Endothelial cell (in vitro differentiated cells): ENCODE measurements around the gene IFI27L1. TPM values are rescaled to one million over a fixed set of nuclear protein-coding genes. Genes with fewer than 3 reads are reported as not detected.

Experiments used
- DNase-seq: peaks from one replicate; pipeline ENCODE4 v3.0.0; 2021; ENCODE audit warnings: low spot score
- H3K27ac Mint-ChIP-seq: one replicate; pipeline ENCODE4 v1.8.0; 2021; ENCODE audit warnings: mixed read lengths, inconsistent platforms; ENCODE audit not compliant: unreplicated experiment
- H3K27me3 Mint-ChIP-seq: one replicate; pipeline ENCODE4 v1.8.0; 2021; ENCODE audit warnings: mild to moderate bottlenecking, moderate library complexity, mixed read lengths, inconsistent platforms; ENCODE audit not compliant: unreplicated experiment
- H3K36me3 Mint-ChIP-seq: one replicate; pipeline ENCODE4 v1.8.0; 2021; ENCODE audit warnings: mild to moderate bottlenecking, low read depth, mixed read lengths, inconsistent platforms; ENCODE audit not compliant: unreplicated experiment
- H3K4me1 Mint-ChIP-seq: one replicate; pipeline ENCODE4 v1.8.0; 2021; ENCODE audit warnings: mild to moderate bottlenecking, mixed read lengths, inconsistent platforms; ENCODE audit not compliant: unreplicated experiment
- H3K4me3 Mint-ChIP-seq: one replicate; pipeline ENCODE4 v1.8.0; 2021; ENCODE audit warnings: mild to moderate bottlenecking, mixed read lengths, inconsistent platforms; ENCODE audit not compliant: unreplicated experiment
- H3K9me3 Mint-ChIP-seq: one replicate; pipeline ENCODE4 v1.8.0; 2021; ENCODE audit warnings: mixed read lengths, inconsistent platforms; ENCODE audit not compliant: unreplicated experiment
- CTCF ChIP-seq: fragments of 200-600 bp; sonication (generic); IDR thresholded peaks from one replicate; pipeline ENCODE4 v1.5.0; 2021; ENCODE audit warnings: antibody characterized with exemption; ENCODE audit not compliant: unreplicated experiment
- total RNA-seq: library from RNA; stranded (reverse); fragmentation: NEBNext Ultra II Directional; extraction: Animal tissue kit (Norgen Biotek cat#: 25700); gene quantifications from one replicate; pipeline ENCODE4 v1.2.1, GENCODE V29; 2021; ENCODE audit not compliant: unreplicated experiment

Gene IFI27L1
- total RNA-seq, 1 donor from 2014 or later = 33.5 TPM

- no peak for DNase-seq
- Mint-ChIP-seq H3K27me3 (peaks cover 7% of the 10 kb centered on the region), H3K36me3 (no peaks in the 10 kb centered on the region), H3K4me3 (no peak overlapping the region), H3K4me1 (no peaks in the 10 kb centered on the region), H3K27ac (no peak overlapping the region), H3K9me3 (no peaks in the 10 kb centered on the region)
- no peak for TF ChIP-seq CTCF
These were observed 32.9 kb downstream of the IFI27L1 start for GRCh38 chr14:94113908-94114588.

DNA sequence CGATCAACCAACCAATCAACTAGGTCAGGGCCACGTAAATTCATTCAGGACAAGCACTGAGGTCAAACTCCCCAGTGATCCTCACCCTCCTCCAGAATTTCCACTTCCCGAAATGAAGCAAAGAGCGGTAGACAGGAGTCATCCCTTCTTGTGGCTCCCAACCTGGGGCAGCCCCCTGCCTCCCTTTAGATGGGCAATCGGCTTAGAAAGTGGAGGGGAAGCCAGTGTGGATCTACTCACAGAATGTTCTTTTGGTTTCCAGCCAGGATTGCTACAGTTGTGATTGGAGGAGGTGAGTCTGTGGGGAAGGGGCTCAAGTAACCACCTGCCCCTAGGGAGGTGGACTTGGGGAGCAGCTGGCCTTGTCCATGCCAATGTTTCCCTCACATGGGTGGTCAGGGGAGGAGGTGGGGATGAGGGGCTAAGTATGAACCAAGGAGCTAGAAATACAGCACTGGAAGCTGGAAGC is 33.5 kb downstream of the IFI27L1 start:
- no peak for TF ChIP-seq CTCF
- Mint-ChIP-seq H3K27me3 (peaks cover 7% of the 10 kb centered on the region), H3K4me3 (no peak overlapping the region), H3K36me3 (no peaks in the 10 kb centered on the region), H3K9me3 (no peaks in the 10 kb centered on the region), H3K27ac (no peak overlapping the region), H3K4me1 (no peaks in the 10 kb centered on the region)
- no peak for DNase-seq

DNA sequence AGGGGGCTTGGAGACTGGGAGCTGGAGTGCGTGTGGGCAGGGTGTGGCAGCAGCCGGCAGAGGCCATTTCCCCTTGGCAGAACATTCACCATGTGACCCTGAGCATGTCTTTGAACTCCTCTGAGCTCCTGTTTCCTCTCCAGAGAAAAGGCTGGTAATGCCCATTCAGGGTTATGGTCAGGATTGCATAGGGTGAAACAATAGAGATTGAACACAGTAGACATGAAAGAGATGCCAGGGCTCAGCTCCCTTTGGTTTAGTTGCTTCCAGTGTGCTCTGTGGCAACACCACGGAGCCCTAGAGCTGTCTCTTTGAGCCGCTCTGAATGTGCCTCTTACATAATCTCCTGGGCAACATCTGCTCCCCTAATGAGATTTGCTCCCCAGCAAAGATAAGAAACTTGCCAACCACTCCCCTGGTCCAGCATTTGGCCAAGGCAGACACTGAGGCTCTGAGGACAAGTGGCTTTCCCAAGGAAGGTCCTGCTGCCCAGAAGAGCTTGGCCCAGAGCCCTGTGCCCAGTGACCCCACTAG is 34.0 kb downstream of the IFI27L1 start:
- Mint-ChIP-seq H3K27ac (no peak overlapping the region), H3K9me3 (no peaks in the 10 kb centered on the region), H3K4me3 (no peak overlapping the region), H3K27me3 (peaks cover 7% of the 10 kb centered on the region), H3K36me3 (no peaks in the 10 kb centered on the region), H3K4me1 (no peaks in the 10 kb centered on the region)
- no peak for DNase-seq
- no peak for TF ChIP-seq CTCF

DNA sequence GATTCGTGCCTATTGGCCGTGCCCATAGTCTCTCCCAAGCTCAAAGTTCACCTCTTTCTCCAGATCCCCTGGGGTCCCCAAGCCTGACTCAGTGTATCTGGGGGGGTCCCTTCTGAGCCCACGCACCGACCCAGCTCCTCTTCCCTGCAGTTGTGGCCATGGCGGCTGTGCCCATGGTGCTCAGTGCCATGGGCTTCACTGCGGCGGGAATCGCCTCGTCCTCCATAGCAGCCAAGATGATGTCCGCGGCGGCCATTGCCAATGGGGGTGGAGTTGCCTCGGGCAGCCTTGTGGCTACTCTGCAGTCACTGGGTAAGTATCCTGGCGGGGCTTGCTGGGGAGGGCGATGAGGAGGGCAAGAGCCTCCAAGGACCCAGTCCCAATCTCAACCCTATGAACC is 34.5 kb downstream of the IFI27L1 start:
- H3K27me3 Mint-ChIP-seq = peaks cover 7% of the 10 kb centered on the region
- H3K9me3 Mint-ChIP-seq = no peaks in the 10 kb centered on the region
- no peak for DNase-seq
- no peak overlapping the region for H3K27ac Mint-ChIP-seq
- no peak for TF ChIP-seq CTCF
- no peaks in the 10 kb centered on the region for H3K4me1 Mint-ChIP-seq
- no peak overlapping the region for H3K4me3 Mint-ChIP-seq
- H3K36me3 Mint-ChIP-seq = no peaks in the 10 kb centered on the region

- Mint-ChIP-seq H3K27me3 (peaks cover 10% of the 10 kb centered on the region), H3K27ac (no peak overlapping the region), H3K9me3 (no peaks in the 10 kb centered on the region), H3K4me3 (no peak overlapping the region), H3K36me3 (no peaks in the 10 kb centered on the region), H3K4me1 (no peaks in the 10 kb centered on the region)
- no peak for DNase-seq
- TF ChIP-seq CTCF = no peak
These were observed 35.6 kb downstream of the IFI27L1 start for GRCh38 chr14:94116701-94117100.
